Aortic smooth muscle cell (primary cell): Measurements from ENCODE around the gene RASA2. TPM values are rescaled to one million over a fixed set of nuclear protein-coding genes. Genes with fewer than 3 reads are reported as not detected.

ENCODE experiments used
- total RNA-seq: library from RNA; depleted of rRNA; stranded (reverse); fragments of >200 nt; gene quantifications from 2 replicates; pipeline ENCODE4 v1.2.3, GENCODE V29; 2014

RASA2 gene
- total RNA-seq = 9.2 and 9.3 TPM in 2 replicates

GRCh38 chr3:141486746-141487520, at the start of gene RASA2:
Gene RASA2 (plus strand): TSS chr3:141487027. CDS start chr3:141487084, 57 bp downstream.

Other genes with a start within 250 kb of the RASA2 start
- gene ZBTB38, start 118.5 kb upstream of the RASA2 start, total RNA-seq = 88.3 and 92.2 TPM in 2 replicates